ENCODE results near the gene RASGRF2.

Gene RASGRF2

DNA sequence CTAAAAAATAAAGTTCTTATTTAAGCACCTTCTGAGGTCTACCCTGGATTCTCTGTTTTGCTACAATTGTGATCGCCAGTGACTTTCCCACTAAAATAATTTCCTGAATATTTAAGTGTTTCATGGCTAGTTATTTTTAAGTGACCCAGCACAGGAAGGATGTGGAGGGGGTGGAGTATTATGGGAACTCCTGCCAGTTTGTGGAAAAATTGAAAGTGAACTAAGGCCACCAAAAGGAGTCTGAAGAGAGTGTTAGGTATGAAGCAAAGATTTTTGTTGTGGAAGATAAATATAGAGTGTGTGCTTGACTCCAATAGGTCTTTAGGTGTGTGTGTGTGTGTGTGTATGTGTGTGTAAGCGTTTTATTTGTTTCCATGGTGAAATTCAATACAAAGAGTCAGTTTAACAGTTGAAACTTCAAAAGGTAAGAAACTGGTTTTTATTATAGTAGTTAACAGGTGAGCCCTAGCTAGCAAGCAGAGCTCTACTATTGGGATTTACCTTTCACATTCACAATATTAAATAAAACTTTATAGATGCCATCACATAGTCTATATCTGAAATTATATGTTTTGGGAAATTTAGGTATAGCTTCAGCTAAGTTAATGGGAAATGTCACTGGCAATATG is 25.6 kb downstream of the RASGRF2 start:
- no peak overlapping the region for H3K4me3 ChIP-seq (ENCODE audit: low read depth, low read length)
- in situ Hi-C loops (cut with HindIII; ENCODE audit: low sequenced_read_pairs), result no loop called here
- DNase-seq (ENCODE audit: low read depth), result no peak
- TF ChIP-seq, protein P1, sequence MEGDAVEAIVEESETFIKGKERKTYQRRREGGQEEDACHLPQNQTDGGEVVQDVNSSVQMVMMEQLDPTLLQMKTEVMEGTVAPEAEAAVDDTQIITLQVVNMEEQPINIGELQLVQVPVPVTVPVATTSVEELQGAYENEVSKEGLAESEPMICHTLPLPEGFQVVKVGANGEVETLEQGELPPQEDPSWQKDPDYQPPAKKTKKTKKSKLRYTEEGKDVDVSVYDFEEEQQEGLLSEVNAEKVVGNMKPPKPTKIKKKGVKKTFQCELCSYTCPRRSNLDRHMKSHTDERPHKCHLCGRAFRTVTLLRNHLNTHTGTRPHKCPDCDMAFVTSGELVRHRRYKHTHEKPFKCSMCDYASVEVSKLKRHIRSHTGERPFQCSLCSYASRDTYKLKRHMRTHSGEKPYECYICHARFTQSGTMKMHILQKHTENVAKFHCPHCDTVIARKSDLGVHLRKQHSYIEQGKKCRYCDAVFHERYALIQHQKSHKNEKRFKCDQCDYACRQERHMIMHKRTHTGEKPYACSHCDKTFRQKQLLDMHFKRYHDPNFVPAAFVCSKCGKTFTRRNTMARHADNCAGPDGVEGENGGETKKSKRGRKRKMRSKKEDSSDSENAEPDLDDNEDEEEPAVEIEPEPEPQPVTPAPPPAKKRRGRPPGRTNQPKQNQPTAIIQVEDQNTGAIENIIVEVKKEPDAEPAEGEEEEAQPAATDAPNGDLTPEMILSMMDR (IDR thresholded peaks at IDR 0.05; ENCODE audit: low read depth, low read length, missing control alignments), result no peak

DNA sequence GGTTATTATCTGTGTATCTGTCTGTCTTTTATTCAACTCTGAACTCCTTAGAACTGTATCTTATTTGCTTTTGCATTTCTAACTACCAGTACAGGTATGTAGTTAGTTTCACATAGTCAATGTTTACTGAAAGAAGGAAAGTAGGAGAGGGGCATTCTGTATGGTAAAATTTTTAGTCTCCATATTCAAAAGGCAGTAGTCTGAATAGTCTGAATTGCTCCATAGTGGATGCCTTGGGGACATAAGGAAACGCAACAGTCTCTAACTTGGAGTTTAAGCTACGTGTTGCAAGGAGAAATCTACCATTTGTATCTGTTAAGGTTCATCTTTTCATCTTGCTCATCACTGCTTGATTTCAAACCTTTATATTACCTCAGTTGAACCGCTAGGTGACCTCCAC is 26.2 kb downstream of the RASGRF2 start:
- no peak for DNase-seq (ENCODE audit: low read depth)
- in situ Hi-C loops (cut with HindIII; ENCODE audit: low sequenced_read_pairs), result no loop called here
- no peak overlapping the region for H3K4me3 ChIP-seq (ENCODE audit: low read depth, low read length)
- TF ChIP-seq, protein P1 (IDR thresholded peaks at IDR 0.05; ENCODE audit: low read depth, low read length, missing control alignments), result no peak

DNA sequence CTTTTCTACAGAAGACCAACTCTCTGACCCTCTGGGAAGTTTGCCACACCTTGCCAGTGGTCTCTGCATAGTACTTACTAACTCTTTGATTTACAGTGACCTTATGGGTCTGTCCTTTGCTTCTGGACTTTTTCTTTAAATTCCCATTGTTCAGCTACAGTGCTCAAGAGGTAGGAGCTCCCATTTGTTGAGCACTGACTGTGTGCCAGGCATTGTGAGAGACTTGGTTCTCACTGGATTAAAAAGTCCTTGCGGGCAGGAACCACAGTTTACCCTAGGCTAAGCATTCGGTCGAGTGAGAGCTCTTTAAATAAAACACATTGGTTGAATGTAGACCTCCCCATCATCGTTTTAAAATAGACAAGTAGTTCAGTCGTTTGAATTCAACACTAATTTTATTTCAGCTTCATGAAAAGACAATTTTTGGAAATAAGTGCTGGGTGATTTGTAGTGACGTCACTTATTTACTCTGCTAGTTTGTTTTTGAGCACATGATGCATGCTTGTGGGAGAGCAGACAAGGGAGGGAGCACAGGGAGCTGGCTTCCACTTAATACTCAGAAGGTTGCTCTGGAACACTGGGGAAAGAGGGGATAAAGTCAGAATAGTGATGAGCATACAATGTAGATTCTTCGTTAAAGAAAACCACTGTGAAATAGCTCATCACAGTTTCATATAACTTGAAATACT is 27.1 kb downstream of the RASGRF2 start:
- in situ Hi-C loops (cut with HindIII; ENCODE audit: low sequenced_read_pairs), result no loop called here
- TF ChIP-seq, protein P1 (IDR thresholded peaks at IDR 0.05; ENCODE audit: low read depth, low read length, missing control alignments), result no peak
- DNase-seq (ENCODE audit: low read depth), result no peak
- H3K4me3 ChIP-seq (ENCODE audit: low read depth, low read length), result no peak overlapping the region

DNA sequence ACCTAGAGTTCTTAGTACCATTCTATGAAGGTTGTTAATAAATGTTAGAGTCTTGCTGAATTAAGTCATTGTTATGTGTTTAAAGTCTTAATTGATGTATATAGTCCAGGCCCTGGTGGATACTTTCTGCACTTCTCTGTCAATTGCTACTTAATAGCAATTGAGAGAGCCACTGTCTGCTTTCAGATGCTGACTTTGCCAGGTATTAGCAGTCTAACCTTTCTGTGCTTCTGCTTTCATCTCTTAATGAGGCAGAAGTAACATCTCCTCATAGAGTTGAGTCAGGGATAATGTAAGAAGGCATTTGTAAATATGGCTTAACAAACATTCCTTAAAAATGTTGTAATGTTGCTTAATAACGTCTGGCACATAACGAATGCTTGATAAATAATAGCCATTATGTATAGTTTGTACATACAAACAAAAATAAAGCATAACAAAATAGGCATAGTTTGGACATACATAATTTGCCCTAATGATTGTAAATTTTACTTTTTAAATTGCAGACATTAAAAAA is 28.3 kb downstream of the RASGRF2 start:
- no peak overlapping the region for H3K4me3 ChIP-seq (ENCODE audit: low read depth, low read length)
- in situ Hi-C loops (cut with HindIII; ENCODE audit: low sequenced_read_pairs), result no loop called here
- no peak for DNase-seq (ENCODE audit: low read depth)
- TF ChIP-seq, protein P1 (IDR thresholded peaks at IDR 0.05; ENCODE audit: low read depth, low read length, missing control alignments), result no peak

DNA sequence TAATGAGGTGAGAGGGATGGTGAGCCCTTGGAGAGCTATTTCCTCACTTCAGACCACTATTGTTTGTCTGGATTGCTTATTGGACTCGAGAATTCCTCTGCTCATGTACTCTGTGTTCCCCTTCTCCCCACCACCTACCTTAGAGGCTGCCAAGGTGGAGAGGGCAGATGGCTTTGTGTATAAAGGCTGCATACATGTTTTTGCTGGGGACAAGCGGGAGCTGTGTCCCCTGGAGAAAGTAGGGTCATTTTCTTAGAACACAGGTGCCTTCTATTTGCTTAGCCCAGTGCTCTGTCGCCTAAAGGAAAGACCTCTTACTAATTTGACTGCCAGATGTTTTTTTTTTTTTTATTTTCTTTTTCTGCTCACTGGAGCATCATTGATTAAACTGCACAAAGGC is 29.7 kb downstream of the RASGRF2 start:
- in situ Hi-C loops (cut with HindIII; ENCODE audit: low sequenced_read_pairs), result no loop called here
- no peak overlapping the region for H3K4me3 ChIP-seq (ENCODE audit: low read depth, low read length)
- TF ChIP-seq, protein P1 (IDR thresholded peaks at IDR 0.05; ENCODE audit: low read depth, low read length, missing control alignments), result no peak
- DNase-seq (ENCODE audit: low read depth), result no peak

DNA sequence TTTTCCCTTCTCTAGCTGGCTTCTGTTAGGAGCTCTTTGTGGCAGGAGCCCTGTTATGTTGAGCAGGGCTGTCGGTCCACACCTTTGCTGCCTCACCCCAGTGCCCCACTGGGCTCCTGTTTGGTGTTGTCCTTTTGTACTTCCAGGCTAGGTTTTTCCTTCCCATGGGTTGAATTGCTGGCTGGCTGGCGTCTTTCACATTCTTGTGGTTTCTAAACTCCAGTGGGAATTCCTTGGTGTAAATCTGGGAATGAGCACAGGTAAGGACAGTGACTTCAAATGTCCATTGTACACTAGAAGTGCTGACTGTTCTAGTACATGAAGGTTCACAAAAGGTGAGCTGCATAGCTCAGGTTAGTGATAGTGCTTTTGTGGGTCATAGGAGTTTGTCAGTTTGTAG is 30.4 kb downstream of the RASGRF2 start:
- TF ChIP-seq, protein P1 (IDR thresholded peaks at IDR 0.05; ENCODE audit: low read depth, low read length, missing control alignments), result no peak
- in situ Hi-C loops (cut with HindIII; ENCODE audit: low sequenced_read_pairs), result no loop called here
- H3K4me3 ChIP-seq (ENCODE audit: low read depth, low read length), result no peak overlapping the region
- no peak for DNase-seq (ENCODE audit: low read depth)
